Measurements from ENCODE around the gene CRTC3. TPM values are rescaled to one million over a fixed set of nuclear protein-coding genes. Genes with fewer than 3 reads are reported as not detected.

CRTC3 gene
- total and polyA plus RNA-seq, 2 of the 13 experiments (the other 11 are each of a cell fraction or from before 2014, with no cell fraction given) = 8.4 to 11.8 TPM

DNA sequence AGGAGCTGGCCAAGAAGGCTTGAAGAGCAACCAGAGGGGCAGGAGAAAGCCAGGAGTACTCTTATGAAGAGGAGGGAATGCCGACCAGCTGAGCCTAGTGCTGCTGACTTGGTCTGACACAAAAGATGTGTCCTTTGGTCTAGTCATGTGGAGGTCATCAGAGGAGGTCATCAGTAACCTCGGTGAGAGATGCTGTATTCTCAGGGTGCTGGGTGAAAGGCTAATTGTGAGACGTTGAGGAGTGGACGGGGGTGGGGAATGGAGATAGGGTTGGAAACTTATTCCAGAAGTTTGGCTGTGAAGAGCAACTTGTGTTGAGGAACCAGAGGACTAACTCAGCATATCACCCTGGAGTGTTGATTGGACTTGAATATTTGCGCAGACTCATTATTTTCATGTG lies 5.5 kb downstream of the CRTC3 start:
- H3K9me3 ChIP-seq (ENCODE audit: low read length) = no peaks in the 10 kb centered on the region
- H3K9ac ChIP-seq (ENCODE audit: insufficient read depth, low read depth, low read length) = no peak overlapping the region
- FAIRE-seq (no peak), DNase-seq (ENCODE audit: low spot score) (no peak), ATAC-seq (peak; percentile 25; the same call in 2 of the 3 replicates)
- H3K79me2 ChIP-seq (ENCODE audit: insufficient read depth, low read length) = peaks cover 20% of the 10 kb centered on the region
- H2AFZ ChIP-seq (ENCODE audit: low read length) = no peak overlapping the region
- POLR2A ChIA-PET = no interaction called here
- BruUV-seq (replicated peaks) = no TSS peak
- no peak overlapping the region for H3K4me2 ChIP-seq (ENCODE audit: low read depth, low read length)
- in situ Hi-C loops (cut with HindIII; ENCODE audit: extremely low pct_ligation_motif_present, low pct_unique_long_range_greater_than_20kb) = no loop called here
- H3K36me3 ChIP-seq (replicated peaks in 1 of 2; ENCODE audit: control insufficient read depth in 1 of 2, insufficient read depth in 2 of 2, low read length in 2 of 2) = no peaks in the 10 kb centered on the region
- CTCF ChIA-PET (ENCODE audit: low intra/inter-chr PET ratio, low total read pairs) = no interaction called here
- H4K20me1 ChIP-seq (ENCODE audit: insufficient read depth, low read length) = no peaks in the 10 kb centered on the region
- intact Hi-C loops (cut with micrococcal nuclease; ENCODE audit: unreplicated experiment) = no loop called here
- WGBS (ENCODE audit: low lambda C conversion rate) = 42% methylated on average over 5 of the region's 5 CpGs
- H3K4me3 ChIP-seq (replicated peaks in 1 of 3; ENCODE audit: insufficient read depth in 1 of 3, low read depth in 2 of 3, low read length in 3 of 3) = no peak overlapping the region
- H3K27me3 ChIP-seq (ENCODE audit: control insufficient read depth in 1 of 2, insufficient read depth in 2 of 2, low read length in 2 of 2) = peaks cover 0 to 3% of the 10 kb centered on the region in 2 experiments; a peak in 1 of 5 replicates
- H3K4me1 ChIP-seq (ENCODE audit: insufficient read depth, low read length) = peaks cover 61% of the 10 kb centered on the region
- no peak overlapping the region for H3K27ac ChIP-seq (ENCODE audit: extremely low read length, insufficient read depth, low read length)
- TF ChIP-seq RORA (CRISPR knock-in tag; IDR thresholded peaks at IDR 0.05) = no peak
- TF ChIP-seq ESRRA (CRISPR knock-in tag; IDR thresholded peaks at IDR 0.05; ENCODE audit: low read depth) = peak; percentile 25; the same call in 1 of the 2 replicates
- no peak for TF ChIP-seq MEIS1 (CRISPR knock-in tag; IDR thresholded peaks at IDR 0.05; ENCODE audit: borderline replicate concordance)
- TF ChIP-seq RFXAP (CRISPR knock-in tag; IDR thresholded peaks at IDR 0.05; ENCODE audit: borderline replicate concordance) = no peak
- no peak for TF ChIP-seq FOXA1 (IDR thresholded peaks at IDR 0.05)
- TF ChIP-seq FOXA1 (CRISPR knock-in tag; IDR thresholded peaks at IDR 0.05) = no peak
- no peak for TF ChIP-seq NCOR1 (IDR thresholded peaks at IDR 0.05; ENCODE audit: borderline replicate concordance, low read length)
- TF ChIP-seq LCORL (IDR thresholded peaks at IDR 0.05) = no peak
- TF ChIP-seq LCORL (CRISPR knock-in tag; IDR thresholded peaks at IDR 0.05) = 0 out of 2 replicates have a peak, but pooled peaks have one; percentile 10
- no peak for TF ChIP-seq SCMH1 (CRISPR knock-in tag; IDR thresholded peaks at IDR 0.05; ENCODE audit: borderline replicate concordance)
- TF ChIP-seq KLF6 (CRISPR knock-in tag; IDR thresholded peaks at IDR 0.05) = no peak
- TF ChIP-seq FOSL1 (CRISPR knock-in tag; IDR thresholded peaks at IDR 0.05; ENCODE audit: borderline replicate concordance) = no peak
- 0 out of 2 replicates have a peak, but pooled peaks have one; percentile 15 for TF ChIP-seq HDAC1 (CRISPR knock-in tag; IDR thresholded peaks at IDR 0.05)
- no peak for TF ChIP-seq NPAS2 (CRISPR knock-in tag; IDR thresholded peaks at IDR 0.05; ENCODE audit: borderline replicate concordance)
- TF ChIP-seq YEATS4 (CRISPR knock-in tag; IDR thresholded peaks at IDR 0.05; ENCODE audit: borderline replicate concordance) = no peak
- TF ChIP-seq ZBTB38 (CRISPR knock-in tag; IDR thresholded peaks at IDR 0.05) = no peak
- no peak for TF ChIP-seq SOX5 (CRISPR knock-in tag; IDR thresholded peaks at IDR 0.05; ENCODE audit: borderline replicate concordance)
- TF ChIP-seq, protein P1, sequence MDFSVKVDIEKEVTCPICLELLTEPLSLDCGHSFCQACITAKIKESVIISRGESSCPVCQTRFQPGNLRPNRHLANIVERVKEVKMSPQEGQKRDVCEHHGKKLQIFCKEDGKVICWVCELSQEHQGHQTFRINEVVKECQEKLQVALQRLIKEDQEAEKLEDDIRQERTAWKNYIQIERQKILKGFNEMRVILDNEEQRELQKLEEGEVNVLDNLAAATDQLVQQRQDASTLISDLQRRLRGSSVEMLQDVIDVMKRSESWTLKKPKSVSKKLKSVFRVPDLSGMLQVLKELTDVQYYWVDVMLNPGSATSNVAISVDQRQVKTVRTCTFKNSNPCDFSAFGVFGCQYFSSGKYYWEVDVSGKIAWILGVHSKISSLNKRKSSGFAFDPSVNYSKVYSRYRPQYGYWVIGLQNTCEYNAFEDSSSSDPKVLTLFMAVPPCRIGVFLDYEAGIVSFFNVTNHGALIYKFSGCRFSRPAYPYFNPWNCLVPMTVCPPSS (IDR thresholded peaks at IDR 0.05) = no peak
- TF ChIP-seq NFRKB (IDR thresholded peaks at IDR 0.05) = no peak
- TF ChIP-seq IKZF4 (CRISPR knock-in tag; IDR thresholded peaks at IDR 0.05; ENCODE audit: borderline replicate concordance, low read depth, not compliant biosample characterization) = no peak
- no peak for TF ChIP-seq U2AF1 (optimal IDR thresholded peaks at IDR 0.05; ENCODE audit: low read depth, low read length)
- TF ChIP-seq ZNF652 (CRISPR knock-in tag; IDR thresholded peaks at IDR 0.05; ENCODE audit: borderline replicate concordance, low read depth) = no peak
- TF ChIP-seq ARHGAP35 (CRISPR knock-in tag; IDR thresholded peaks at IDR 0.05; ENCODE audit: borderline replicate concordance) = no peak
- no peak for TF ChIP-seq KAT2B (IDR thresholded peaks at IDR 0.05; ENCODE audit: borderline replicate concordance, low read depth, low read length)
- TF ChIP-seq ZNF207 (IDR thresholded peaks at IDR 0.05; ENCODE audit: borderline replicate concordance) = no peak
- TF ChIP-seq NR2F1 (CRISPR knock-in tag; IDR thresholded peaks at IDR 0.05) = peak in 1 of 2 experiments; percentile 57; a peak in 1 of 4 replicates
- TF ChIP-seq, protein P2, sequence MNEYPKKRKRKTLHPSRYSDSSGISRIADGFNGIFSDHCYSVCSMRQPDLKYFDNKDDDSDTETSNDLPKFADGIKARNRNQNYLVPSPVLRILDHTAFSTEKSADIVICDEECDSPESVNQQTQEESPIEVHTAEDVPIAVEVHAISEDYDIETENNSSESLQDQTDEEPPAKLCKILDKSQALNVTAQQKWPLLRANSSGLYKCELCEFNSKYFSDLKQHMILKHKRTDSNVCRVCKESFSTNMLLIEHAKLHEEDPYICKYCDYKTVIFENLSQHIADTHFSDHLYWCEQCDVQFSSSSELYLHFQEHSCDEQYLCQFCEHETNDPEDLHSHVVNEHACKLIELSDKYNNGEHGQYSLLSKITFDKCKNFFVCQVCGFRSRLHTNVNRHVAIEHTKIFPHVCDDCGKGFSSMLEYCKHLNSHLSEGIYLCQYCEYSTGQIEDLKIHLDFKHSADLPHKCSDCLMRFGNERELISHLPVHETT (CRISPR knock-in tag; conservative IDR thresholded peaks at IDR 0.05) = no peak
